ENCODE measurements around the gene AFG1L. TPM values are rescaled to one million over a fixed set of nuclear protein-coding genes. Genes with fewer than 3 reads are reported as not detected.

The AFG1L gene
- total RNA-seq, 2 donors from 2014 or later, result 2.9 to 4.1 TPM

DNA sequence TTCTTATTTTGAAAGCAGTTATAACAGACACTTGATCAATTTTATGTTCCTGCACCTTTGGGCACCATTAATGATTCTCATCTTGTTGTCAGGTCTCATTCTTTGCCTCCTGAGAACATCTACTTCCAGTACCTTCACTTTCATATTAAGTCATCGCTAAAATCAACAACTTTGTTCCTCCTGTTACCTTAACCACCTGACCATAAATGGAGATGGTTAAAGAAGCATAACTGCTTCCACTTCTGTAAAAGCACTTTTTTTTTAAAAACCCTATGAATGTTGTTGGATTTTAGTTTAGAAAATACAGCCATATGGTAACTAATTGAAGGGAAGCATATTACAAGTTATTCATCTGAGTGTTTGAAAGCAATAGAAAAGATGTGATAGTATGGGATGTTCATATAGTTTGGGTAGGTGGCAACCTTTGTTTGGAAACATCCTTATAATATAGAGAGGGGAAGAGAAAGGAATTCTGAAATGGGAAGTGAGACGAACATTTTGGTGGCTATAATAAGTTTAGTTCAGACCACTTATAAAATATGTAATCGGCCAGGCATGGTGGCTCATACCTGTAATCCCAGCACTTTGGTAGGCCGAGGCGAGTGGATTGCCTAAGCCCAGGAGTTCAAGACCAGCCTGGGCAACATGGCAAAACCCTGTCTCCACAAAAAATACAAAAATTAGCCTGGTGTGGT lies 53.9 kb downstream of the AFG1L start:
- Histone ChIP-seq H3K9me3 (no peaks in the 10 kb centered on the region), H3K27me3 (no peaks in the 10 kb centered on the region), H3K27ac (no peak overlapping the region), H3K4me1 (no peaks in the 10 kb centered on the region), H3K4me3 (no peak overlapping the region), H3K36me3 (no peaks in the 10 kb centered on the region)
- TF ChIP-seq, protein P1, sequence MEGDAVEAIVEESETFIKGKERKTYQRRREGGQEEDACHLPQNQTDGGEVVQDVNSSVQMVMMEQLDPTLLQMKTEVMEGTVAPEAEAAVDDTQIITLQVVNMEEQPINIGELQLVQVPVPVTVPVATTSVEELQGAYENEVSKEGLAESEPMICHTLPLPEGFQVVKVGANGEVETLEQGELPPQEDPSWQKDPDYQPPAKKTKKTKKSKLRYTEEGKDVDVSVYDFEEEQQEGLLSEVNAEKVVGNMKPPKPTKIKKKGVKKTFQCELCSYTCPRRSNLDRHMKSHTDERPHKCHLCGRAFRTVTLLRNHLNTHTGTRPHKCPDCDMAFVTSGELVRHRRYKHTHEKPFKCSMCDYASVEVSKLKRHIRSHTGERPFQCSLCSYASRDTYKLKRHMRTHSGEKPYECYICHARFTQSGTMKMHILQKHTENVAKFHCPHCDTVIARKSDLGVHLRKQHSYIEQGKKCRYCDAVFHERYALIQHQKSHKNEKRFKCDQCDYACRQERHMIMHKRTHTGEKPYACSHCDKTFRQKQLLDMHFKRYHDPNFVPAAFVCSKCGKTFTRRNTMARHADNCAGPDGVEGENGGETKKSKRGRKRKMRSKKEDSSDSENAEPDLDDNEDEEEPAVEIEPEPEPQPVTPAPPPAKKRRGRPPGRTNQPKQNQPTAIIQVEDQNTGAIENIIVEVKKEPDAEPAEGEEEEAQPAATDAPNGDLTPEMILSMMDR (IDR thresholded peaks at IDR 0.05), result no peak
- DNase-seq (ENCODE audit: low spot score), result no peak

DNA sequence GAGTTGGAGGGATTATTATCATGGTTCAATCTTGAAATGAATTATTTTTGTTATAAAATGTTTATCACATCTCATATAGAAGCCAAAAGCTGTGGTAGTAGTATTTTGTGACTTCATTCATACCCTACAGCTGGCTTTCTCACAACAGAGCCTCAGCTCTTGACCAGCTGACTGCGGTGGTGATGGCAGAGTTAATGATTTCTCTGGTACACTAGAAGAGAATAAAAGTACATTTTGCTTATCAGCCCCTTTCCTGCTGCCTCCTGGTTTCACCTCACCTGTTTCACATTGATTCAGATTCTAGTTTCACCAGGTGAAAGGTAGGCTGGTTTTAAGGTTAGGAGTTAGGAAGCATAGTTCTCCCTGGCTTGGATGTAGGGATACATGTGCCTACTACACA lies 55.7 kb downstream of the AFG1L start:
- H3K4me1 ChIP-seq, result no peaks in the 10 kb centered on the region
- no peak overlapping the region for H3K27ac ChIP-seq
- no peak for DNase-seq (ENCODE audit: low spot score)
- H3K9me3 ChIP-seq, result no peaks in the 10 kb centered on the region
- H3K36me3 ChIP-seq, result no peaks in the 10 kb centered on the region
- TF ChIP-seq, protein P1 (IDR thresholded peaks at IDR 0.05), result no peak
- H3K4me3 ChIP-seq, result no peak overlapping the region
- H3K27me3 ChIP-seq, result no peaks in the 10 kb centered on the region

DNA sequence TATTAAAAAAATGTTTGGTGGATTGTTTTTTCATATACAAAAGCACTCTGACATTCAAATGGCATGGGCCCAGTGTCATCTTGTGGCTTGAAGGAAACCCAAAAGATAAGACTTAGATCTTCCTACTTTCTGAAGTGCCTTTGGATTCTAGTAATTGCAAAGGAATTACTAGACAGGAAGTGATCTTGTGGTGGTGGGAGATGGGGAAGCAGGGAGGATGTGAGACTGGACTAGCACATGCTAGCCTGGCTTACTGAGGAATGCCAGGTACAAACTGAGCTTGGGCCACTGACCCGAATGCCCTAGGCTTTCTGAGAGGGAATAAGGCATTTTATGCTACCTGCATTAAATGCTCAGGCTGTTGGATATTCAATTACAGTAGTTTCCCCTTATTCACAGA lies 59.0 kb downstream of the AFG1L start:
- H3K4me3 ChIP-seq, result no peak overlapping the region
- H3K27ac ChIP-seq, result no peak overlapping the region
- no peaks in the 10 kb centered on the region for H3K36me3 ChIP-seq
- no peaks in the 10 kb centered on the region for H3K4me1 ChIP-seq
- TF ChIP-seq, protein P1 (IDR thresholded peaks at IDR 0.05), result no peak
- no peaks in the 10 kb centered on the region for H3K9me3 ChIP-seq
- H3K27me3 ChIP-seq, result no peaks in the 10 kb centered on the region
- DNase-seq (ENCODE audit: low spot score), result no peak

DNA sequence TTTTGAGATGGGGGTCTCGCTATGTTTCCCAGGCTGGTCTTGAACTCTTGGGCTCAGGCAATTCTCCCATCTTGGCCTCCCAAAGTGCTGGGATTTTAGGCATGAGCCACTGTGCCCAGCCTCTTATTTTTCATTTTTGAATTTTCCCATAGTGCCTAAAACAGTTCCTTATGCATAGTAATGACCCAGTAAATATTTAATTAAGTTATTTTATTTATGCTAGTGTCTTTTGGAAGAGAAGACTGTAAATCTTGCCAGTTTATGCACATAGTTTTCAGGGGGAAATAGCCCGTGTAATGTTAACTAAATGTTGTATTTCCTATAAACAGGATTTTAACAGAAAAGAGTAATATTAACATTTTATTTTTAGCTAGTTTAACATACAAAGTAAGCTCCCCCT lies 60.3 kb downstream of the AFG1L start:
- Histone ChIP-seq H3K4me1 (no peaks in the 10 kb centered on the region), H3K27me3 (no peaks in the 10 kb centered on the region), H3K27ac (no peak overlapping the region), H3K36me3 (no peaks in the 10 kb centered on the region), H3K4me3 (no peak overlapping the region), H3K9me3 (no peaks in the 10 kb centered on the region)
- TF ChIP-seq, protein P1 (IDR thresholded peaks at IDR 0.05), result no peak
- no peak for DNase-seq (ENCODE audit: low spot score)

DNA sequence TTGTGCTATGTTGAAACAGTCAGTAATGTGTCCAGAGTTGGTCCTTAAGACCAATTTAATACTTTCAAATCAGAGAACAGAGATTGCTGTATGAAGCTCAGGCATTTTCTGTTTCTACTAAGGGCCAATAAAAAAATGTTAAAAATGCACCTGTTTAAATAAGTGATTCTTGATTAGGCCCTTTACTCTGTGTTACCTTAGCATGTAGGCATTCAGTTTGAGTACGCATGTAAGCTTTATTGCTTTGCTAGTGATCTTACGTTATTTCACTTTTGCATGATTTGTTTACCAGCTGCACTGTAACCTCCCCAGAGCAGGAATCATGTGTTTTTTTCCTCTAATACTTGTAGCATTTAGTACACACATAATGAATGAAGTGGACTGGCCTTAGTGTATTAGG lies 61.0 kb downstream of the AFG1L start:
- DNase-seq (ENCODE audit: low spot score), result no peak
- Histone ChIP-seq H3K9me3 (no peaks in the 10 kb centered on the region), H3K27me3 (no peaks in the 10 kb centered on the region), H3K4me1 (no peaks in the 10 kb centered on the region), H3K36me3 (no peaks in the 10 kb centered on the region), H3K27ac (no peak overlapping the region), H3K4me3 (no peak overlapping the region)
- TF ChIP-seq, protein P1 (IDR thresholded peaks at IDR 0.05), result no peak
